GM12874 (cell line): Measurements from ENCODE around the gene SEL1L.

Experiments used
- CTCF ChIP-seq: IDR thresholded peaks from 2 replicates; pipeline ENCODE4 v1.5.1; 2011; ENCODE audit warnings: low read depth, mild to moderate bottlenecking, control low read depth, low read length, moderate library complexity; ENCODE audit not compliant: insufficient read depth

The SEL1L gene

DNA sequence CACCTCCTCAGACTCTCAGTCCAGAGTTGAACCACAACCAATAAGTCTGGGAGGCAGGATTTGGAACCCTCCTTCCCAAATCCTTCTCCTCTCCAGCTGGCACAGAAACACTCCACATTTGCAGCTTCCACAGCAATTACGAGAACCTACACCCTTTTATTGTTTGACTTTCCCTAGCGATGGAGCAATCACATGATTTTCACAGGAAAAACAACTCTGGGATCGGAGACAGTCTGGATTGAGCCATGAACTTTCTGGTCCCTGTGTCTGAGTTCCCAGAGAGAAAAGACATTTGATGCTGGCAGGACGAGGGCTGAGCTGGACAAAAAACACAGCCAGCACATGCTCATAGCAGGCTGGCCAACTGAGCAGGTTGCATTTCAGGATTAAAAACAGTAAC lies 84.5 kb downstream of the SEL1L start:
- no peak for TF ChIP-seq CTCF

GRCh38 chr14:81447021-81447764 lies 86.5 kb downstream of the SEL1L start:
- no peak for TF ChIP-seq CTCF

GRCh38 chr14:81446279-81447007 lies 87.2 kb downstream of the SEL1L start:
- no peak for TF ChIP-seq CTCF

- no peak for TF ChIP-seq CTCF
Observed at GRCh38 chr14:81441626-81442134, 92.0 kb downstream of the SEL1L start.

DNA sequence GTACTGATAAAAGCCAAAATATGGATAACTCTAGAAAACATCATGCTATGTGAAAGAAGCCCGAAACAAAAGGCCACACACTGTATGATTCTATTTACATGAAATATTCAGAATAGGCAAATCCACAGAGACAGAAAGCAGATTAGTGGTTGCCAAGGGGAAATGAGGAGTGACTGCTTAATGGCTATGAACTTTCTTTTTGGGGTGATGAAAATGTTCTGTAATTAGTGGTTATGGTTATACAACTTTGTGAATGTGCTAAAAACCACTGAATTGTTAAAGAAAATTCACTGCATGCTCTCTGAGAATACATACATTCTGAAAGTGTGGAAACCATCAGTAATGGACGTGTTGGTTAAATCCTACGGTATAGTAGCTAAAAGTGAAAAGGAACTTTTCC lies 93.6 kb downstream of the SEL1L start:
- TF ChIP-seq CTCF, result no peak

GRCh38 chr14:81437244-81437643 lies 96.4 kb downstream of the SEL1L start:
- TF ChIP-seq CTCF, result no peak

DNA sequence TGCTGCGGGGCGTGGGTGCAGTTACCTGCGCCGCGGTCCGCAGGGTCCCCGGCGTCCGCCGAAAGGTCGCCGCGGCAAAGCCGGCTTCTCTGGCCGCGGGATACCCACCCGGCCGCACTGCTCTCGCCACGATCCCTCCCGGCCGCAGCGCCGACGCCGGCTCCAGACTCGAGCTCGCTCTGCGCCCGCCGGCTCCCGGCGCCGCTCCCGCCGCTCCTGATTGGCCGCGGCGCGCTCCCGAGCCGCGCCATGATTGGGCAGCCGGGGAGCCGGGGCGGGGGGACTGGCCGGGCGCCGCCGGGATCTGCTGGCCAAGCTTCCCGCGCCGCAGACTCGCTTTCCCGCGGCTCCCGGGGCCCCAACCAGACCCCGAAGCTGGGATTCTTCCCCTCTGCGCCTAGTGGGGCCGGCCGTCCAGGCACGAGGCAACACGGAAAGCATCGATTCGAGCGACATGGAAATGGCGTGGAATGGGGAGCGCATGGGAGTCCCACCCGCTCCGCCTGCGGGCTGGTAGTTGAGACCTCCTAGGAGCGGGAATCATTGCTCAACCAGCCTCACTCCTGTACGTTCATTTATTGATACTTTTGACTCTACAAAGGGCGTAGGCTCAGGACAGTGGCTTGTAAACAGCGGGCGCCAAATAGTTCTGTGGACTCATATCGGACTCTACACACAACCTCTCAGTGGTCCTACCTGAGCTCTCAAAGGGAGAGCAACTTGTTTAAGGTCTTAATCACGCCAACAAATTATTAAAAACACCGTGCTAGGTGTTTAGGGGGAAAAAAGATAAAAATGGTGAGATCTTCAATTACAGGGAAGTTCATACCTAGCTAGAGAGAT lies 97.1 kb downstream of the SEL1L start:
- no peak for TF ChIP-seq CTCF
